Activated naive CD4-positive, alpha-beta T cell treated with anti-CD3 and anti-CD28 coated beads, Interleukin-2, amount 50 U/mL, for 24 hours (primary cell): Measurements from ENCODE around the gene CCDC69.
A peak's percentile ranks its signal among the peaks of the same experiment; 100 is the strongest.

Source experiments
- H3K27ac Mint-ChIP-seq: one replicate; pipeline ENCODE4 v1.8.0; 2021; ENCODE audit warnings: mild to moderate bottlenecking, mixed read lengths
- H3K27me3 Mint-ChIP-seq: one replicate; pipeline ENCODE4 v1.8.0; 2021; ENCODE audit warnings: mixed read lengths
- H3K36me3 Mint-ChIP-seq: one replicate; pipeline ENCODE4 v1.8.0; 2021; ENCODE audit warnings: mixed read lengths
- H3K4me1 Mint-ChIP-seq: one replicate; pipeline ENCODE4 v1.8.0; 2021; ENCODE audit warnings: mixed read lengths
- H3K4me3 Mint-ChIP-seq: one replicate; pipeline ENCODE4 v1.8.0; 2021; ENCODE audit warnings: mild to moderate bottlenecking, mixed read lengths
- H3K9me3 Mint-ChIP-seq: one replicate; pipeline ENCODE4 v1.8.0; 2021; ENCODE audit warnings: mixed read lengths

The CCDC69 gene

GRCh38 chr5:151195622-151196021 lies 28.3 kb downstream of the CCDC69 start:
- peak overlapping the region; percentile 31 for H3K4me3 Mint-ChIP-seq
- H3K4me1 Mint-ChIP-seq: peaks cover 80% of the 10 kb centered on the region
- H3K27me3 Mint-ChIP-seq: no peaks in the 10 kb centered on the region
- peaks cover 5% of the 10 kb centered on the region for H3K9me3 Mint-ChIP-seq
- H3K36me3 Mint-ChIP-seq: peaks cover 34% of the 10 kb centered on the region
- H3K27ac Mint-ChIP-seq: peak overlapping the region; percentile 93

GRCh38 chr5:151192626-151193025 lies 31.3 kb downstream of the CCDC69 start:
- no peak overlapping the region for H3K4me3 Mint-ChIP-seq
- no peaks in the 10 kb centered on the region for H3K27me3 Mint-ChIP-seq
- peak overlapping the region; percentile 38 for H3K27ac Mint-ChIP-seq
- H3K36me3 Mint-ChIP-seq: peaks cover 51% of the 10 kb centered on the region
- peaks cover 83% of the 10 kb centered on the region for H3K4me1 Mint-ChIP-seq
- H3K9me3 Mint-ChIP-seq: peaks cover 13% of the 10 kb centered on the region

- peaks cover 45% of the 10 kb centered on the region for H3K36me3 Mint-ChIP-seq
- peak overlapping the region; percentile 5 for H3K4me3 Mint-ChIP-seq
- H3K9me3 Mint-ChIP-seq: peaks cover 13% of the 10 kb centered on the region
- no peaks in the 10 kb centered on the region for H3K27me3 Mint-ChIP-seq
- H3K27ac Mint-ChIP-seq: peak overlapping the region; percentile 68
- H3K4me1 Mint-ChIP-seq: peaks cover 79% of the 10 kb centered on the region
These were observed 32.2 kb downstream of the CCDC69 start for GRCh38 chr5:151191661-151192060.

- Mint-ChIP-seq H3K4me3 (peak overlapping the region; percentile 2), H3K9me3 (peaks cover 13% of the 10 kb centered on the region), H3K27me3 (no peaks in the 10 kb centered on the region), H3K36me3 (peaks cover 47% of the 10 kb centered on the region), H3K4me1 (peaks cover 59% of the 10 kb centered on the region), H3K27ac (no peak overlapping the region)
These were observed 34.7 kb downstream of the CCDC69 start for GRCh38 chr5:151189151-151189550.

- H3K27ac Mint-ChIP-seq: no peak overlapping the region
- H3K9me3 Mint-ChIP-seq: peaks cover 12% of the 10 kb centered on the region
- no peak overlapping the region for H3K4me3 Mint-ChIP-seq
- H3K36me3 Mint-ChIP-seq: peaks cover 40% of the 10 kb centered on the region
- H3K4me1 Mint-ChIP-seq: peaks cover 41% of the 10 kb centered on the region
- H3K27me3 Mint-ChIP-seq: no peaks in the 10 kb centered on the region
These were observed 37.4 kb downstream of the CCDC69 start for GRCh38 chr5:151186538-151186937.

- no peak overlapping the region for H3K4me3 Mint-ChIP-seq
These were observed 37.8 kb downstream of the CCDC69 start for GRCh38 chr5:151186052-151186451.

GRCh38 chr5:151184316-151185042 lies 39.4 kb downstream of the CCDC69 start:
- Mint-ChIP-seq H3K4me3 (no peak overlapping the region), H3K27ac (no peak overlapping the region), H3K36me3 (peaks cover 25% of the 10 kb centered on the region), H3K4me1 (peaks cover 29% of the 10 kb centered on the region), H3K27me3 (no peaks in the 10 kb centered on the region), H3K9me3 (peaks cover 6% of the 10 kb centered on the region)

More at GRCh38 chr5:151186052-151186451, 37.8 kb downstream of the CCDC69 start:
- peaks cover 8% of the 10 kb centered on the region for H3K9me3 Mint-ChIP-seq
- peak overlapping the region; percentile 7 for H3K27ac Mint-ChIP-seq
- H3K4me1 Mint-ChIP-seq: peaks cover 37% of the 10 kb centered on the region
- no peaks in the 10 kb centered on the region for H3K27me3 Mint-ChIP-seq
- H3K36me3 Mint-ChIP-seq: peaks cover 35% of the 10 kb centered on the region

GRCh38 chr5:151183456-151184245 lies 40.2 kb downstream of the CCDC69 start:
- Mint-ChIP-seq H3K27me3 (no peaks in the 10 kb centered on the region), H3K4me1 (peaks cover 26% of the 10 kb centered on the region), H3K27ac (no peak overlapping the region), H3K9me3 (no peaks in the 10 kb centered on the region), H3K4me3 (no peak overlapping the region), H3K36me3 (peaks cover 20% of the 10 kb centered on the region)

GRCh38 chr5:151182976-151183375 lies 40.9 kb downstream of the CCDC69 start:
- H3K27me3 Mint-ChIP-seq: no peaks in the 10 kb centered on the region
- peaks cover 20% of the 10 kb centered on the region for H3K36me3 Mint-ChIP-seq
- H3K4me3 Mint-ChIP-seq: no peak overlapping the region
- H3K27ac Mint-ChIP-seq: peak overlapping the region; percentile 17
- H3K4me1 Mint-ChIP-seq: peaks cover 27% of the 10 kb centered on the region
- H3K9me3 Mint-ChIP-seq: no peaks in the 10 kb centered on the region

- H3K36me3 Mint-ChIP-seq: peaks cover 20% of the 10 kb centered on the region
- H3K4me1 Mint-ChIP-seq: peaks cover 25% of the 10 kb centered on the region
- H3K9me3 Mint-ChIP-seq: no peaks in the 10 kb centered on the region
- no peak overlapping the region for H3K4me3 Mint-ChIP-seq
- H3K27ac Mint-ChIP-seq: peak overlapping the region; percentile 89
- H3K27me3 Mint-ChIP-seq: no peaks in the 10 kb centered on the region
These were observed 41.4 kb downstream of the CCDC69 start for GRCh38 chr5:151182524-151182900.

- Mint-ChIP-seq H3K4me1 (peaks cover 26% of the 10 kb centered on the region), H3K9me3 (no peaks in the 10 kb centered on the region), H3K27me3 (no peaks in the 10 kb centered on the region), H3K36me3 (peaks cover 20% of the 10 kb centered on the region), H3K4me3 (no peak overlapping the region), H3K27ac (peak overlapping the region; percentile 89)
These were observed 41.9 kb downstream of the CCDC69 start for GRCh38 chr5:151181818-151182523.

GRCh38 chr5:151180291-151180690 lies 43.6 kb downstream of the CCDC69 start:
- Mint-ChIP-seq H3K4me3 (no peak overlapping the region), H3K27ac (no peak overlapping the region), H3K4me1 (peaks cover 22% of the 10 kb centered on the region), H3K36me3 (peaks cover 12% of the 10 kb centered on the region), H3K9me3 (no peaks in the 10 kb centered on the region), H3K27me3 (no peaks in the 10 kb centered on the region)

- Mint-ChIP-seq H3K27me3 (no peaks in the 10 kb centered on the region), H3K36me3 (peaks cover 12% of the 10 kb centered on the region), H3K27ac (peak overlapping the region; percentile 55), H3K4me1 (peaks cover 22% of the 10 kb centered on the region), H3K9me3 (no peaks in the 10 kb centered on the region), H3K4me3 (no peak overlapping the region)
These were observed 44.4 kb downstream of the CCDC69 start for GRCh38 chr5:151179489-151179840.

- Mint-ChIP-seq H3K9me3 (no peaks in the 10 kb centered on the region), H3K4me1 (peaks cover 22% of the 10 kb centered on the region), H3K36me3 (peaks cover 12% of the 10 kb centered on the region), H3K27me3 (no peaks in the 10 kb centered on the region), H3K27ac (peak overlapping the region; percentile 55), H3K4me3 (no peak overlapping the region)
These were observed 45.0 kb downstream of the CCDC69 start for GRCh38 chr5:151178777-151179488.

GRCh38 chr5:151178372-151178771 lies 45.5 kb downstream of the CCDC69 start:
- Mint-ChIP-seq H3K4me3 (no peak overlapping the region), H3K9me3 (no peaks in the 10 kb centered on the region), H3K36me3 (peaks cover 10% of the 10 kb centered on the region), H3K27me3 (no peaks in the 10 kb centered on the region), H3K27ac (peak overlapping the region; percentile 31), H3K4me1 (peaks cover 22% of the 10 kb centered on the region)
